NCI-H2171 treated with DMSO at 0.1 percent for 48 hours (cell line): ENCODE measurements around the gene CD200R1.

Experiments
- DNase-seq: peaks from one replicate; lab custom pipeline; 2025; lab: John Stamatoyannopoulos, UW

CD200R1 gene, protein sequence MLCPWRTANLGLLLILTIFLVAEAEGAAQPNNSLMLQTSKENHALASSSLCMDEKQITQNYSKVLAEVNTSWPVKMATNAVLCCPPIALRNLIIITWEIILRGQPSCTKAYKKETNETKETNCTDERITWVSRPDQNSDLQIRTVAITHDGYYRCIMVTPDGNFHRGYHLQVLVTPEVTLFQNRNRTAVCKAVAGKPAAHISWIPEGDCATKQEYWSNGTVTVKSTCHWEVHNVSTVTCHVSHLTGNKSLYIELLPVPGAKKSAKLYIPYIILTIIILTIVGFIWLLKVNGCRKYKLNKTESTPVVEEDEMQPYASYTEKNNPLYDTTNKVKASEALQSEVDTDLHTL

DNA sequence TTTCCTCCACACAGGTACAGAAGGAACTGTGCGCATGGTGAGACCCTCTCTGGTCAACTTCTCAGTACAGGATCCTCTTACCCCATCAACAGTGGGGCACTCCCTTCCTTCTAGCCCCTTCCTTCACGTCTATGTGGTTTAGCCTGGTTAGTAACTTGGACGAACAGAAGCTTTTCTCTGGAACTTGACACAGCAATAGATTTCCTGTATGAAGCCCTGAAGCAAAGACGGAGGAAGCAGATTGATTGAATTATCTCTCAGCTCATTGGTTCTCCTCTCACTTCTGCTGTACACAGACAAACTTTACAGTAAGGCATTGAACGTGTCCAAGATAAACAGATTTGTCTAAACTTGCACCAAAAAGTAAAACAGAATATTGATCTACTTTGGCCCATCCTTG lies at the start of gene CD200R1:
CD200R1 (minus strand) TSS at position 210 of the 400 bp plus-strand sequence. CDS start 246 bp downstream, outside the sequence.
- DNase-seq = no peak

DNA sequence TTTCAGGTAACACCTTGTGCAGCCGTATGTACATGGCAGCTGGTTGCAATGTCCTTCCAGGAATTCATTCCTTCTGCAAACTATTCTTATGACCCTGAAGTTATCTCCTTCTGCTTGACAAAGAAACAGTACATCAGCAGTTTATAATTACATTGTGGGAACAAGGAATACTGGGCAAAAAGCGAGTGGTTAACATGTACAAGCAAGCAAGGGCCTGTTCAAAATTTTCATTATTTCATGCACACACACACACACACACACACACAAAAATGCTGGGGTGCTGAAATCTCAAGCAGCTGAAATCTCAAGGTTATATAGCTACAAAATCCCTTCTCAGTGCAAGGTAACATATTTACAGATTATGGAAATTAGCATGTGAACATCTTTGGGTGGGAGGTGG lies 46.6 kb upstream of the CD200R1 start:
- no peak for DNase-seq

DNA sequence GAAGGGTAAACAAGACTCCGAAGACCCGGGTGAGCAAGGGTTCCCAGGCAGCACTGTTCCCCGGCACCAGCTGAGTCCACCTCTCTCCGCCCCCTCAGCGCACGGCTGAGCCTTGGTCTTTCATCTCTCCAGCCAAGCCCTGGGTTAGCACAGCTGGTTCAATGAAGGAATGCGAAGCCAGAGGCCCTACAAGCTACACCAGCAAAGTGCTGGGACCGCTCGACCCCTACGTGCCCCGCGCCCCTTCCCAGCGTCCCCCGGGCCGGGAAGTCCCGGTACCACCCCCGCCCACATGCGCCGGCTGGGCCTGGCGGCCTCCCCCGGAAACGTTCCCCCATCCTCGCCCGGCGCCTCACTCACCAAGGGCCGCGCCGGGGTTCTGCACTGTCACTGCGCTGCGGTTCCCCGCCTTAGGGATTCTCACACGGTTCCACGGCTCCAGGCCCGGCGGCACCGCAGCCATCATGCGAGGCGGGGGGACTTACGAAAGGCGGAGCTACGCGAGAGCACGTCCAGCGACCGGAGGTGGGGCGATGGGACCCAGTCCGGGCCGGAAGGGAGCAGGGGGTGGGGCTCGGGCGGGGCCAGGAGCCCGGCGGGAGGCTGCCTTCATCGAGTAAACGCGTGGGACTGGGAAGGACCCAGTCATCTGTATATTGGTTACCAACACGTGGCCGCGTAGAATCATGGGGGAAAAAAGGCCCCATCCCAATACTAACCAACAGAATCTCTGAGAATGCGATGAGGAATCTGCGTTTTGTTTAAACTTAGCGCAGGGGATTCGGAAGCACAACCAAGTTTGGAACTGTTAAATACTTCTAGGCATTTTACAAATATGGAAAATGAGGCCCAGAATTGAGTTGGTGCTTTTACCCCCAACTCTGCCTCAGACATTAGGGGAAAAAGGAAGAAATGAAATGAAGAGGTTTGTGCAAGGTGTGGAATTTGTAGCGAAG lies 44.6 kb upstream of the CD200R1 start:
- DNase-seq = peak; percentile 95

DNA sequence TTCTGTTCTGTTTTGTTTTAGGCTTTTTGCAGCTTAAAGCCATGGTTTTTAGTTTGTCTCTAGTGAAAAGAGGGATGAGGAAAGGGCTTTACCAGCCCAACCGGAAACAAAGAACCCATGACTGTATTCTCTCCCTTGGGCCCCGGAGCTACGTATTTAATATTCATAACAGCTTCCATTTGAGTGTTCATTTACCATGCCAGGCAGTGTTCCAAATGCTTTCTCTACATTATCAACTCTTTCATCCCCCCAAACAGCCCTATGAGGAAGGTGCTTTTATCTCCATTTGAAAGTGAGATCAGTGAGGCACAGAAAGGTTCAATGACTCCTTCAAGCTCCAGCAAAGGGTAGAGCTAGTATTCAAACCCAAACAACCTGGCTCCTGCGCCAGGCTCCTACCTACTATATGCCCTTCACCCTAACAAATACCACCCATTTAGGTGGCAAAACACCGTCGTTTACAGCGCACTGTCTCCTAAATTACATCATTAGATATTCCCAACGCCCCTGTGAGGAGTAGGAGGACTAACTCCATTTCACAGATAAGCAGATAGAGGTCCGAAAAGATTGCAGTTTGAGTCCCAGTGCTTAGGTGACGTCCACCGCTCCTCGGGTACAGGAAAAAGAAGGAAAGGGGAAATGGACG lies 43.8 kb upstream of the CD200R1 start:
- DNase-seq = no peak

DNA sequence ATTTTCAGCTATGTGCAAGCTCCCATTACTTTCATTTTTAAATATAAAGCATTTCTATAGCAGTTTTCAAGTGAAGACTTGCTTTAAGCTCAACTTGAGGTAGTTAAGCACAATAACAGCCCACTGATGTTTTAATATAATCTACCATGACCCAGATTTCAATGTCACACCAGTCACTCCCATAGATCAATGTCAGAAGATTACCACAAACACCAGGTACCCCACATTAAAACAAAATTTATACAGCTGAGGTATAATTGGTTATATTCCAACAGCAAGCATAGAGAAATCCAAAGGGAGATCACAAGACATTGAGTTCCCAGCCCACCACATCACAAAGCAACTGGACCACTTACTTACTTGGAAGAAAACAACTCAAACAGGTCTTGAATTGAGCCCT lies 38.7 kb upstream of the CD200R1 start:
- DNase-seq = no peak

DNA sequence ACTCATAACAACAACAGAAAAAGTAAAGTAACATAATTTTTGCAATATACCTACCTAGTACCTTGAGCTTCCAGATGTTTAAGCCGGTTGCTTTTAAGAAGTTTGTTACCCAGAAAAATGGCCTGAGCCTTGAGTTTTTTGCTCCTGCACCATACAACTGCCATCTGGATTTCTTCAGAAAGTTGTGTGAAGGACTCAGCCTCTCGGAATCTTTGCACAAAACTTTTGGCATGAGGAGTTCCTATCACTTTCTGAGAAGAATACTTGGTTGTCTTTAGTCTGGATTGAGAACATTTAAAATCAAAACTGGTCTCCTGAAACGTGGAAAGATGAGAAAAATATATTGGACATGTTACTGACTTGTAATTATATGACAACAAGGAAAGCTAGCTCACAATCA lies 33.2 kb upstream of the CD200R1 start:
- no peak for DNase-seq

DNA sequence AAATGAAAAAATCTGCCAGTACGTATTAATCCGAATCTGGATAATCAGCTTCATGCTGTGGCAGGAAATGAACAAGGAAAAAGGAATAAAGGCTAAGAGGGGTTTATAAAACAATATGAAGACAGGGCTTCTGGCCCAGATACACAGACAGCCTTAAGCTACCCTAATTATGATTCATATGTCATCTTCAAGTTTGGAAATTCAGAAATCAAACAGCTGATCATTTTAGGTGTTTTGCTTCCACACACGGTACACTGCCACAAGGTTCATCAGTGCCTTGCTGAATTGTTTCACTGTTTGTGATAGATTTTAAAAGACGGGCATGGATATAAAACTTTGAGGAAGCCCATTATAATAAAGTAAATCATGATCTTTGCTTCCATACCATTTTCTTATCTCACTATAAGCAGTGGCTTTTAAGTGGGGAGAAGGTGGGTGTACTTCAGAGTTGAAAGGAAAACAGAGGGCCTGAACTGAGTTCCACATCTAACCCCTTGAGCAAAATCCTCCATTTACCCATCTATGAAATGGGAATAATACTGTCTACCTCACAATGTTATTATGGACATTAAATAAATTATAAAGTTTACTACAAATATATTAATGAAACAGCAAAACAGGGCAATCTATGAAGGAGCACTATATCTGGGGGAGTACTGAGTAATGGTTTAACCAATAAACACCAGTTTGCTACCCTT lies 31.6 kb upstream of the CD200R1 start:
- no peak for DNase-seq

DNA sequence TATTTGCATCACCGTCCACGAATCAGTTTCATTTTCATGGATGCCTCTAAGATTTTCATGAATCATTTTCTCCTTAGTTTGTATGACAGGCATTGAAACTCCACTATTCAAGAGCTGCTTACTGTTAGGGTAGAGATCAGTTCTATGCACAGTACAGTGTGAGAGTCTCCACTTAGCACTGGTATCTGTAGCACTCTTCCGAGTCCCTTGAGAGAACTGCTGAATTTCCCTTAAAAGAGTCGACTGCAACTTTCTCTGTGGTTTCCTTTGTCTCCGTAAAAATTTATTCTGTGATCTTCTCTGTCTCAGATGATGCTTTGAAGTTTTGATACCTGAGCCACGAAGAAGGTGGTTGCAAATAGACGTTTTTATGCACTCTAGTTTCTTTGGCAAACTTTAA lies 30.7 kb upstream of the CD200R1 start:
- no peak for DNase-seq

DNA sequence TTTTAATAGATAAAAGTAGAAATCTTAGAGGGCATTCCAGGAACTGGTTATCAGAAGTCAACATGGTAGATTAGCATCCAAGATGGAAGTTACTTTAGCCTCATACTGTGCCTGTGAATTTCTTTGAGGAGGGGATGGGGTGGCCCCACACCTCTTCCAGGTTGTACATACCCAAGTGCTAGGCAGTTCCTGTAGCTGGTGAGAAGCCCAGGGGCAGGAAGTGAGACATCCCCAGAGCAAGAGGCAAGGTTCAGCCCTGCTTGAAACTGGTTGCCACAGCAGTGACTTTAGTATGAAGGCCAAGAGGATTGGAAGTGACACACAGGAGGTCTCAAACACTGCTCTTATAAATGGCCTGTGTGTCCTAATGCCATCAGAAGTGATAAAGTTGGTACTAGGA lies 27.8 kb upstream of the CD200R1 start:
- DNase-seq = no peak

DNA sequence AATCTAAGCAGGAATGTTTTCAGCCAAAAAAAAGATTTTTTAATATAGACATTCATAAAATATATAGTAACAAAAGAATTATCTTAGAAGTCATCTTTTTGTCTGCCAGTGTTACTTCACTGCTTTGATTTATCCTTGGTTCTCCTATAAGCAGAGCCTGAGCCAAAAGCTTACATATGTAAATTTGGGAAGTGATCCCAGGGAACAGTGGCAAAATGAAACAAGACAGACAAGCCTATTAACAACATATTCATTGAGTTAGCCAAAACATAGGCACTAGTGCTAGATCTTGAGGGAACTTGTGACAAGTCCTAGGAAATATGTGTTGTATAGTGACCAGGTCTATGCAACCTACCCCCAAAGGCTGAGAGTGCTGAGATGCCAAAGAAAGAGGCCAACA lies 27.1 kb upstream of the CD200R1 start:
- no peak for DNase-seq

DNA sequence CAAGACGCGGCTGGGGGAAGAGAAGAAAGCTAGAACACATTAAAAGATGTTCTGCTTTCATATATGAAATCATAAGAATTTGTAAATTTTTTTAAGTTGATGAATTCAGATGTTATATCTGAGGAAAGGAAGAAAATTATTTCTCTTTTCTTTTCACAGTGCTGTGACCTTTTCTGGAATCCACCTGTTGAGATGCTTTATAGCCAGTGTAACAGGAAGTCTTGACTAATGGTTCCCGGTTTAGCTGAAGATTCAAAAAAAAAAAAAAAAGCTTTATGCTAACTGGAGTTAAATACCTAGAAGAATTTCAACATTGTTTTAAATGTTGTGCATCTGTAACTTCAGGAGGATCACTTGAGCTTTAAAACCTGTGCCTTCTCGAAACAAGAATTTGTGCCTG lies 25.8 kb upstream of the CD200R1 start:
- DNase-seq = no peak

DNA sequence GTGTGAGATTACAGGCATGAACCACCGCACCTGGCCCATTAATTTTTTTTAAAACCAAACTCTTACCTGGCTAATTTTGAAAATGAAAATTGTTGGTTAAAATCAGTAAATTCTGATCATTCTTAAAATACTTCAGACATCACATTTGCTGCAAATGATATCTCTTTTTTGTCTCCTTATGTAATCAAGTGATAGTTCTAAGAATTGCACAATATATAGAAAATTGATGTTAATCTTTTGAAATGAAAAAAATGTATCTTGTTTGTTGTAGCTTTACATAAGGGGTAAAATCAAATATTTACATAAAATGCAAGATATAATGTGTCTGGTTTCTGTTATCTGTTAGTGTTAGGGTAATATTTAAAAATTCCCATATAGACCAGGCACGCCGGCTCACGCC lies 20.9 kb upstream of the CD200R1 start:
- DNase-seq = no peak

DNA sequence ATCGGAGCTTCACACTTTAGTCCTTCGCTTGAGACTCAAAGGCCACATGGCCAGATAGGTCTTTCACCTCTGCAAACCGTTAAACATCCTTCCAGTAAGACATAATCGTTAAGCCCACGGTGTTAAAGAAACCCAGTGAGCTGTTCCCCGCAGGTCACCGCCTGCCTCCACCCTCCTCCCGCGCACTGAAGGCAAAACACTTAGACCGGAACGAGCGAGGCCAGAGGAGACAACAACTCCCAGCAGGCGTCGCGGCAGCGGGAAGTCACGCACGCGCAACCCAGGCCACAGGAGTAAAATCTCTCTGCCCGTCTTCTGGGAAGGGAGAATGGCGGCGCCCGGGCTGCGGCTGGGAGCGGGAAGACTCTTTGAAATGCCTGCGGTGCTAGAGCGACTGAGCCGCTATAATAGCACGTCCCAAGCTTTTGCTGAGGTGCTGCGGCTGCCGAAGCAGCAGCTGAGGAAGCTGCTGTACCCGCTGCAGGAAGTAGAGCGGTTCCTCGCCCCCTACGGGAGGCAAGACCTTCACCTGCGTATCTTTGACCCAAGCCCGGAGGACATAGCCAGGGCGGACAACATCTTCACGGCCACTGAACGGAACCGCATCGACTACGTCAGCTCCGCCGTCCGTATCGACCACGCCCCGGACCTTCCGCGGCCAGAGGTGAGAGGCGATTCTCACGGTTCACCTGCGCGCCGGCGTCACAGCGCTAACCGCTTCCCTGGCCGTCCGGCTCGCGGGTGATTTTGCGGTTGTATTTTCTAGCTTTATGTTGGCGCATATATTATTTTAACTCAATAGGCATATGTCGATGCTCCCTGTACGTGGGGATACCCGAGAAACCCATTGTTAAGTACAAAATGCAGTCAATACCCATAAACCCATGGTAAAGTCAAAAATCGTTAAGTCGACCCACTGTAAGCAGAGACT lies 16.0 kb upstream of the CD200R1 start, which contains the start of gene GTPBP8:
GTPBP8 (plus strand) TSS at position 313 of the 931 bp plus-strand sequence; CDS start at position 329, 16 bp downstream.
- DNase-seq = peak; percentile 98

DNA sequence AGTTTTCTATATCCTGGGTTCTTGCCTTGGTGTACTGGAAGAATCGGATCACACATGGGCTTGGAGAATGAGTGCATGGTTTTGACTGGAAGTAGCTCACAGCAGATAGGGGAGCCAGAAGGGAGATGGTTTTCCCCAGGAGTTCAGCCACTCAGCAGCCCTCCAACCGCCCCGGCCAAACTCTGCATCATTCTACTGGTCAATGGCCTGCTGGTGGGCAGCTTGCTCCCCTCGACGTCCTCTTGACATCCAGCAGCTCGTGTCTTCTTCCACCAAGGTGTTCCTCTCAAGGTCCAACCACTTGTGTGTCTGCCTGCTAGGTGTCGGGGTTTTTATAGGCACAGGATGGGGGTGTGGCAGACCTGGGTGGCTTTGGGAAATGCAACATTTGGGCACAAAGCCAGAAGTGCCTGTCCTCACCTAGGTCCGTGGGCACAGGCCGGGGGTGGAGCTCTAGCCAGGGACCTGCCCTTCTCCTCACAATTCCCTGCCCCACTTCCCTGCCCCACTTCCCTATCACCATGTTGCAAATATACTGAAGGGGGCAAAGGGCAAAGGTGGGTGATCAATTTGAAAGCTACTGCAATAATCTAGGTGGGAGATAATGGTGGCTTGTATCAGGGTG lies 12.9 kb upstream of the CD200R1 start:
- DNase-seq = no peak

DNA sequence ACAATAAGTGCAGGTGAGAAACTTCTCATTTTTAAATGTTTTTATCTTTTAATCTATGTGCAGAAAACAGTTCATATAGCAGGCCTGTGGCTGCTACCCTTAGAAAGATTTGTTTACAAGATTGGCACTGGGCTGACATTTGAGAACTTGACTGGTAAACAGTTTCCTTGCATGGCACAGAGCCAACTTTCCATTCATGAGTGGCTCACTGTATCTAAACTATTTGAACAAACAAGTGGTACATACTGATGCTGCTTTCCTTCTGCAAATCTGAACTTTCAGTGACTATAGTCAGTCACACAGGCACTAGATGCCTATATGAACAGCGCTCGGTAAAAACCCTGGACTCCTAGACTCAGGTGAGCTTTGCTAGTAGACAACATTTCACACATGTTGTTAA lies 9.6 kb upstream of the CD200R1 start:
- peak; percentile 79 for DNase-seq

DNA sequence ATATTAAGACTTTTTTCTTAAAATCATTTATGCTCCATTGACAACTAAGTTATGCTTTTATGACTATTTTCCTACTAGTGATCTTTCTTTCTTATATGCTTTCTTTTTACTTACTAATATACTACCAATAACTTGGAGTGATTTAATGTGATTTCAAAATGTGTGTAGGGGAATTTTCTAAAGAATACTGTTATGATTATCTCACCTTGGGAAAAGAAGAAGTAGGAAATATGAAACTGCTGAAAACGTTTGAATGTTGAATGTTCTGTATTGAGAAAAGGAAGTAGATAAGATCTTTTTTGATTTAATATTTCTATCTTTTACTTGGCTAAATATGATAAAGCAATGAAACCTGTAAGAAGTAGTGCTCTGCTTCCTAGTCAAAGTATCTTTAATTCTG lies 7.8 kb upstream of the CD200R1 start:
- DNase-seq = no peak

DNA sequence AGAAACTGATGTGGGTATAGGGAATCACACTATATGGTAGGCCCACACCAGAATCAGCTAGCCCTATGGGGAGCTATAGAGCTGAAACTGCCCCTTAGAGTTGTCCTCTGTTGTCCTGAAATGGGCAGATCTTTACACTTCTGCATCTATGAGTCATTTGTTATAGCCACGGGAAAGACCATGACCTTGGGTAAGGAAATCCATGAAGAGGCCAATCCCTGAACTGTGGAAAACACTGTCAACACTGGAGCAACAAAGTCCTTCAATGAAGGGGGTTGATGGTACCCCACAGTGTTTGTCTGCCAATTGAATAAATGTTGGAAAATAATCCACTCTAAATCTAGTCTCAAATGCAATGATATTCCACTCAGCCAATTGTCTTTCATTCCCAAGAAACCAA lies 5.2 kb upstream of the CD200R1 start:
- DNase-seq = no peak

DNA sequence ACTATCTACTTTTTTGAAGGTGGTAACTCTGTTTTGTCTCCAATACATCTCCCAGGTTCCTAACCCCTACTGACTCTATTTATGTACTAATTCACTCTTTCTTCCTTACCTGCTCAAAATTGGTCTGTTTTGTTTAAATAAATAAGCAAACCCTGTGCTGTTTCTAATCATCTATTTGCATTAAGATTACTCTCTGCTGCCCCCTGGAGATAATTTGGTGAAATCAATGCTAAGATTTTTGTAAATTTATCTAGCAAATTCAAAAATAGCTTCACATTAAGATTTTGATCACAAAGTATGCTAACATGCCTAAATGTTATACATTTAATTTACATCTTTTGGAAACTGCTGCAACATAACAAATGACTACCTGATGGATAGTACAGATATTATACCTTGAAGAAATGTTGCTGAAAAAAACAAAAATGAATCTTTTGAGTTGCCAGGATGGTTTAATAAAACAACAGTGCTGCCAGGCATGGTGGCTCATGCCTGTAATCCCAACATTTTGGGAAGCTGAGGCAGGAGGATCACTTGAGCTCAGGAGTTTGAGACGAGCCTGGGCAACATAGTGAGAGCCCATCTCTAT lies 4.4 kb upstream of the CD200R1 start:
- peak; percentile 49 for DNase-seq

DNA sequence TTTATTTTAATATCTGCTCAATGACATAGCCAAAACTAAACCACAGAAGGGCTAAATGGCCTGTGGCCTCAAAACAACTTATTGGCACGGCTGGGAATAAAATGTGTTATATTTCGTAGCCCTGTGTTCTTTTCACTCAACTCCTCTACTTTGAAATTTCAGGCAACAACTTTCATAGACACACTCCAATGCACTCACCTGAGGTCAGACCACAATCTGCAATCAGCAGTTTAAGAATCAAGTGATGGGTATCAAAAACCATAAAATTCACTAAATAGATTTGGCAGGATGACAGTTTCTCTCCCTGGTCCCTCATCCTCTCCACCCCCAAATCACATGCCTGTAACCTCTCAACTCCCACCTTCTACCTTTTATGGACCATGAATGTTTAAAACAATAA lies 2.0 kb upstream of the CD200R1 start:
- no peak for DNase-seq

DNA sequence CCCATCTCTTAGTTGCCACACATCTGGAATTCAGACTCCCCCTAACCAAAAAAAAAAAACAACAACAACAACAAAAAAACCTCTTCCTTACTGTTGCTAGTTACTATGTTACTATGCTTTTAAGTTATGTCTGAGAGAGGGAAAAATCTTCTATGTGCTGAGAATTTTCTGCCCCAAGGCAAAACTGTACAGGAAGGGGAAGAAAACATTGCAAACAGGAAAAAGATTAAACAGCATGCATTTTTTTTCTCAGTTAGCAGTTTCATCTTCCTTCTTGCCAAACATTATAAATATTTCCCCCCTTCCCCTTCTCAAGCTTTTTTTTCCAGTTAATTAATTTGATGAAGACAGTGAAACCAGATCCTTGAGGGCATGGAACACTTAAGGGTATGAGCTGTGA lies 1.1 kb upstream of the CD200R1 start:
- no peak for DNase-seq
